Body of pancreas (tissue), 4 donors: ENCODE data around the gene RGS6.

ENCODE experiments used
- POLR2A ChIP-seq, 3 donors: fragments of 450-650 bp; IDR thresholded peaks; one replicate each; pipeline ENCODE4 v1.6.1; 2016; ENCODE audit warnings: antibody characterized with exemption in 3 of 3, mild to moderate bottlenecking in 2 of 3
- TF ChIP-seq, protein P1 (sequence below), 7 experiments: fragments of 450-650 bp in 4 of 7; fragments of 200-600 bp in 3 of 7; sonication (generic) in 3 of 7; IDR thresholded peaks; one replicate each; pipeline ENCODE4 v1.5.1; 2016 to 2019; ENCODE audit warnings: antibody characterized with exemption in 7 of 7

DNA sequence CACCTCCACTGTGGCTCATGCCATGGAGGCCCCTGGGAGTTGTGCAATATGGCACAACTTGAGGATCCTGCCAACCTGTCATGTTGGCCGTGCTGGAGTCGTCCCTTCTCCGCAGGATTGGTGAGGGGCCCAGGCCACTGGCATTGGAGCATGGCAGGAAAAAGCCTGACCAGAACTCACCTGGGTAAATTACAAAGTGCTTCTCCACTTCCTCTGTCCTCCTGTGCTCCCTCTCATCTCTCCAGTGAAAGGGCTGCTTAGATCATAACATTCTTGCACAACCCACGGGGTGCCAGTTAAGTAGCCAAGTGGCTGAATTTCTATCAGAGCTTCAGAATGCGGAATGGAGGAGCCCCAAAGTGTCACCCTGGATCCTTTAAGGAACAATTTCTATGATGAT lies 580.7 kb downstream of the RGS6 start:
- TF ChIP-seq, protein P1, sequence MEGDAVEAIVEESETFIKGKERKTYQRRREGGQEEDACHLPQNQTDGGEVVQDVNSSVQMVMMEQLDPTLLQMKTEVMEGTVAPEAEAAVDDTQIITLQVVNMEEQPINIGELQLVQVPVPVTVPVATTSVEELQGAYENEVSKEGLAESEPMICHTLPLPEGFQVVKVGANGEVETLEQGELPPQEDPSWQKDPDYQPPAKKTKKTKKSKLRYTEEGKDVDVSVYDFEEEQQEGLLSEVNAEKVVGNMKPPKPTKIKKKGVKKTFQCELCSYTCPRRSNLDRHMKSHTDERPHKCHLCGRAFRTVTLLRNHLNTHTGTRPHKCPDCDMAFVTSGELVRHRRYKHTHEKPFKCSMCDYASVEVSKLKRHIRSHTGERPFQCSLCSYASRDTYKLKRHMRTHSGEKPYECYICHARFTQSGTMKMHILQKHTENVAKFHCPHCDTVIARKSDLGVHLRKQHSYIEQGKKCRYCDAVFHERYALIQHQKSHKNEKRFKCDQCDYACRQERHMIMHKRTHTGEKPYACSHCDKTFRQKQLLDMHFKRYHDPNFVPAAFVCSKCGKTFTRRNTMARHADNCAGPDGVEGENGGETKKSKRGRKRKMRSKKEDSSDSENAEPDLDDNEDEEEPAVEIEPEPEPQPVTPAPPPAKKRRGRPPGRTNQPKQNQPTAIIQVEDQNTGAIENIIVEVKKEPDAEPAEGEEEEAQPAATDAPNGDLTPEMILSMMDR (IDR thresholded peaks at IDR 0.05): no peak
- no peak for TF ChIP-seq POLR2A (IDR thresholded peaks at IDR 0.05)
